COLO829 (cell line): ENCODE results near the gene HOXB6.

ENCODE experiments used
- DNase-seq: peaks from one replicate; pipeline ENCODE4 v3.0.0; 2012; ENCODE audit warnings: low spot score

HOXB6 gene

DNA sequence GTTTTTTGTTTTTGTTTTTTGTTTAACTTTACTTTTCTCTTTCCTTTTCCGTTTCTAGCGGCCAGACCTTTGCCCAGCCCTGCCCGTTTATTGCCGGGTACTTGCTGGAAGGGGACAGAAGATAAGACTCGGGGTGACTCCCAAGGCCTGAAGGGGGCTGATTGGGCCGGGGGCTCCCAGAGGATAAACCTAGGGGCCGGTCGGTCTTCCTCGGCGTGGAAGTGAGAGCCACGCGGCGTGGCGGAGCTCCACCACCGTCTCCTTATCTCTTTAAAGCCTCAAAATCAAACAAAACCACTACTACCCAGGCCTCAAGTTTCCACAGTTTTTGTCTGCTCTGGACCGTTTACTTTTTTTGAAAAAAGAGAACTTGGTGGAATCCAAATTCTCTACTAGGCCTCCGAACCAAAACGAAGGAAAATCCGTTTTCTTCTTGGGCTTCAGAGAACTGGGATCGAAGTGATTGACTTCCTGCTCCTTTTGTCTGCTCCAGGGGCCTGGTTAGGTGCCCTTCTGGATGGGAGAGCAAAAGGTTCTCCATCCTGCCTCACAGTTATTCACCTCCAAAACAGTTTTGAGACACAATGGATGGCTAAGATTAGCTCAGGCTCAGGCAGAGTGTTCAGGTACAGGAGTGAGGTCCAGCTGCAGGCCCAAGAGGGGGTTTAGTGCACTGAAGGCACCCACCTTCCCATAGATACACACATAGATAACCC lies 29.9 kb upstream of the HOXB6 start:
- no peak for DNase-seq

DNA sequence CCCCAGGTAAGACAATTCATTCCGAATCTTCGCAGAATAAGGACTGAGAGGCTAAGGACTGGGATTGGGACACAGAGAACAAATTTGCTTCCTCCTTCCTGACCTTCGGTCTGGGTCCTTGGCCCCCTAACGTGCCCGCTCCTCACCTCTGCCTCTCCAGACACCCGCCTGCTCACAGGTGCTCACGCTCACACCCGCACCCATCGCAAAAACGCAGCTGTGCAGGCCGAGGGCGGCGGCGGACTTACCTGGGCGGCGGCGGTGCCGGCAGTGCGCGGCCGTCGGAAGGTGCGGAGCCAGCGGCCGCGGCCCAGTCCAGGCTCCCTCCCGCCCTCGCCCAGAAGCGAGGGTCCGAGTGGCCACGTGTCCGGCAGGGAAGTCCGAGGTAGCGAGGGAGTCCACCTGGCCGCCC lies 28.5 kb upstream of the HOXB6 start:
- DNase-seq = no peak

DNA sequence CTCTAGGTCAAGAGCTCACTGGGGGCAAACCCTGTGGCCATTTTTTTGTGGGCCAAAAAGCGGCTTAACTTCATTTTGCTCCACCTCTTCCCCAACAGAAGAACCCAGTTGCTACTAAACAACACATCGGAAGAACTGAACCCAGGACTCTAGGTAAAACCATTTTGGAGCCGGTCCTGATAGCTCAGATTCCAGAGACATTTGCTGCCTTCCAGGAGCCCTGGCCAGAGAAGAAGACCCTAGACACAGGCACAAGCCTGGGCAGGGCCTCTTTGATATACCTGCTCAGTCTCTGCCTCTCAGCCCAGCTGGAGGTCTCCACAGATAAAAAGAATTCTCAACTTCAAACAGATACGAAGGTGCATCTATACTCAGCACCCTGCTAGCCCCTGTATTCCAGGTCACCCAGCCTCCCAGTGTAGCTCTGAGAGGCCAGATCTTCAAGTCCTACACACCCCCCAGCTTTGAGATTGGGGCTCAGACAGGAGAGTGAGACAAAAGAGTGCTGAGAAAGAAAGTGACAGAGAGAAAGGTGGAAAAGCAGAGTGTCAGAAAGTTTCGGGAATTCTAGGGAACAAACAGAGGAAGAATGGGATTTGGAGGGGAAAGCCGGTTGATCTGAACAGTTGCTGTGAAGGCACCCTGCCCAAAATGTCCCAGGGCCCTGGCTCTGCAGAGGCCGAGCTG lies 27.9 kb upstream of the HOXB6 start:
- DNase-seq = no peak

DNA sequence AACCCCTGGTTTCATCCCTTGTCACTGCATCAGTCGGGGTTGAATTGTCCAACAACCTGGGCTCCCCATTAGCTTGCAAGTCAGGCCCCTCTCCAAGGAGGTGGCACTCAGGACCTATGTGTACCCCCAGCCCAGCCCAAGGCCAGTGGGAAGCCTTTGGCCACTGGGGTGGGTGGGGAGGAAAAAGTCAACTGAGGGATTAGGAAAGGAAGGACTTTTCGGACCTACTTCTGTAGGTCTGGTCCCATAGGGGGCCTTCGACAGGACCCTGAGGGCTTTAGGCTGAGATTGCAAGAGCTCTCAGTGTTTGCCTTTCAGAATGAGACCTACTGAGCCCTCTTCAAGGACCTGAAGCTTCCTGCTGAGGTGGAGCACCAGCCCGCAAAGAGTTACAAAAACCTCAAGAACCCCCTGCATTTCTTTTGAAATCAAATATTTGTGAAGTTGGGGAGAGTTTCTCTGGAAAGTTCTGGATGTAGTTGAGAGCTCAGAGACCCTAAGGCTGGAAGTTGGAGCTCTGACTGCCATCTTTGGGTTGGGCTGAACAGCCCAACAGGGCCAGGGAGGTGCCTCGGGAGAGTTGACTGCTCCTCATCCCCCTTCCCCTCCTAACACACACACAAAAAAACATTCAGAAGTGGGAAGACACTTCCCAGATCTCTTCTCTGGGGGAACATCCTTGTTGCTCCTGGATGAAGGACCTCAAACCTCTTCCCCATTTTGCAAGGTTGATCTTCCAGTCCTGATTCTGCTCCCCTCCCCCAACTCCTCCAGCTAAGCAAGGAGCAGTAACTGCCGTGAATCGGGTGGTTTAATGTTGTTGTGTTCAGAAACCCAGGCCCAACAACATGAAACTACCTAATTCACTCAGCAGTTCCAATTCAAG lies 27.1 kb upstream of the HOXB6 start:
- no peak for DNase-seq

DNA sequence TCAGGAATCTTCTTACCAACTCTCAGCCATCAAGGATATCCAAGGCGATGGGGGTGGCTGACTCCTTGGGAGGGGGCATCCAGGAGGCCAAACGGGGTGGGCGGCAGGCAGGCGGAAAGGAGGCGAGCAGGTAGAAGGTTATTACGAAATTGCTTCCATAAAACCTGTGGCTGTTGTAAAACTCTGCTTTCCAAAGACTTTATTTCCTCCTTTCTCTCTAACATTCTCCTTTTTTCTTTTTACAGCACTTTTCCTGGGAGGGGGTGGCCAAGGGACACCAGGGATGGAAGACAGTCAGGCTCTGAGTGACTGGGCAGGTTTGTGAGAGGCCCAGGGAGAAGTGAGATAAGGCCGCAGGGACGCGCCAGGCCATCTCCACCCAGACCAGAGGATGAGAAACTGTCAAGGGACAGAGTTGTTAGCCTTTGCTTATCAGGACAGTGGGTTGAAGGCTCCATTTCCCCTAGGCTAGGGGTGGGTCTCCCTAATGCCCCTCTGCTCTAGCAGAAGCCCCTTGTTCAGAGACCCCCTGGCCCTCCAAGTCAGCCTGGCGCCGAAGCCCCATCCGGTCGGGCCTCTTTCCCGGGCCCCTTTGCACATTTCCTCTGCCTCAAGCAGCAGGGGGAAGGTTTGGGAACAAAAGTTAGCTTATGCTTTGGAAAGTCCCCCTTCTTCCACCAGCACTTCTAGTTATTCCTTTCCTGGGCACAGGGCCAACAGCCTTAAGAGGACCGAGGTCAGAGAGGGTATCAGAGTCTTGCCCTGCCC lies 26.3 kb upstream of the HOXB6 start:
- DNase-seq = no peak

DNA sequence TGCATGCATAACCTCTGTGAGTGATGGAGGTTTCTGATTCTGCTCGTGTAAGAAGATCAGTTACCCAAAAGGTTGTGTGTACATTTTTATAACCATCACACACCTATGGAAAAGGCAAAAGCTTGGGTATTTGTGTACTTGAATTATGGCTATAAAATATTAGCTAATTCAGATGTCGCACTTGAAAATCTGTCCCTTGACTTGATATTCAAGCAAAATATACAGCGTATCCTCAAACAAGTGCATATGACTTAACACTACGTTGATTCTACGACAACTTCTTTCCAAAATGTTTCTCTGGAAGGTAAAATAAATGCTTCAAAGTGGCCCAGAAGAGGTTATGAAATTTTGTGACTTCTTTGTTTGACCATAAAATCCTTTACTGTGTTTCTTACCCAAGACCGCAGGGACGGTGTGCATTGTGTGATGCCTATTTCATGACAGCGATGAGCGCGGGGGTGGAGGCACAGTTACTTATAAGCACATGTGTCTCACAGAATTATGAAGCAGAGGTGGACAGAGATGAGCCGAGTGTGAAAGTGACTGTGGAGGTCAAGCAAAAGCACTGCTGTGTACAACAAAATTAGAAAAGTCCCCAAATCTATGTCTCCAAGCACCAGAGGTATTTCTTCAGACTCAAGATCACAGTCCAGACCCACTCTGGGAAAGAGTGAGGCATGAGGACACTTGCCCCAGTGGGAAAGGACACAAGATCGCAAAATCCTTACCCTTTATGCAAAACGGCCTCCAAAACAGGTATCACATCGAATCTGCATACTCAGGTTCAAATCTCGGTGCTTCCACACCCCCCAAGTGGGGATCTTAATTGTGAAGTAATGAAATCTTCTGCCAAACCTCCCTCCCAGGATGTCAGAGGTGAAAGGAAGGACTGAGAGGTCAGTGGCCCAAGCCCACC lies 25.5 kb upstream of the HOXB6 start:
- no peak for DNase-seq

DNA sequence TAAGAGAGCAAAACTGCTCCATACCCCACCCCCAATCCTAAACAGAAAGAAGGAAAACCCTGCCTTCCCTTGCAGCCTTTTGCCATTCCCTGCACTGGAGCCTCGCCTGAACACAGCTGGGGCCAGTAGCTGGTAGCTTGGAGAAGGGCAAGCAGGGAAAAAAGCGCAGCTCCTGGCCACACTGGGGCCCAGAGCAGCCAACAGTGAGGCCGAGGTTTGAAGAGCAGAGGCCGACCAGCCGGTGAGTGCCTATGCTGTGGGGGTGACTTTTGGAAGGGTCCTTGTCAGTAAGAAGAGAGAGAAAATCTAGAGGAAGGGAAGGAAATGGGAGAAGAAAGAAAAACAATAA lies 24.6 kb upstream of the HOXB6 start:
- DNase-seq = no peak

DNA sequence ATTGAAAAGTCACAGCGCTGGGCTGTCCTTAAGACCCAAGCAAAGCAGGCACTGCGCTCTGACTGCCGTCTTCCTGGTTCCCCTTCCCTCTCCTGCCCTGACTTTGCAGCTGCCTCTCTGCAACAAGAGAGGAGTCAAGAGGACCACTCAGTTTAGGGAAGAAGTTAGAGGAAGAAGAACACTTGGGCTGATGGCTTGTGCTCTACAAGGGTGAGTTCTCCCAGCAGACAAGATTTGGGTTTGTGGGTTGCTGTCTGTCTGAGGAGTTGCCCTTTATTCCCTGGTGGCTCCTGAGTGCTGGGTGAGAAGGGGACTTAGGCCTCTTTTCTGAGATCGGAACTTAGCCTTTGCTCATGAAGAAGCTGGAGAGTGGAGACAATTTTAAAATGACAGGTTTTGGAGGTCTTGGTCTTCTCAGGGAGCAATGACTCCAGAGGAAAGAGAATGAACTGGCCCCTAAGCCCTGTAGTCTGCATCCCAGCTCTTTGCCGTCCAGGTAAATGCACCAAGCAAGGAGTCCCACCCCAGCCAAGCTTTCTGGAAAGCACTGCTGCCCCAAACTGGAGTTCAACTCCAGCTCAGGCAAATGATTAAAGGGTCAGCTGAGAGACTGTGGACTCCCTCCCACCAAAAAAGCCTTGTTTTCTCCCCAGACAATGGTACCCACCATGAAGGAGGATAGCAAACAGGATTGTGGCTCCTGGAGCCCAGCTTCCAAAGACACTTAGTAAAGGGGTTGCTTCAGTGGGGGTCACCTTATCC lies 24.0 kb upstream of the HOXB6 start:
- no peak for DNase-seq

DNA sequence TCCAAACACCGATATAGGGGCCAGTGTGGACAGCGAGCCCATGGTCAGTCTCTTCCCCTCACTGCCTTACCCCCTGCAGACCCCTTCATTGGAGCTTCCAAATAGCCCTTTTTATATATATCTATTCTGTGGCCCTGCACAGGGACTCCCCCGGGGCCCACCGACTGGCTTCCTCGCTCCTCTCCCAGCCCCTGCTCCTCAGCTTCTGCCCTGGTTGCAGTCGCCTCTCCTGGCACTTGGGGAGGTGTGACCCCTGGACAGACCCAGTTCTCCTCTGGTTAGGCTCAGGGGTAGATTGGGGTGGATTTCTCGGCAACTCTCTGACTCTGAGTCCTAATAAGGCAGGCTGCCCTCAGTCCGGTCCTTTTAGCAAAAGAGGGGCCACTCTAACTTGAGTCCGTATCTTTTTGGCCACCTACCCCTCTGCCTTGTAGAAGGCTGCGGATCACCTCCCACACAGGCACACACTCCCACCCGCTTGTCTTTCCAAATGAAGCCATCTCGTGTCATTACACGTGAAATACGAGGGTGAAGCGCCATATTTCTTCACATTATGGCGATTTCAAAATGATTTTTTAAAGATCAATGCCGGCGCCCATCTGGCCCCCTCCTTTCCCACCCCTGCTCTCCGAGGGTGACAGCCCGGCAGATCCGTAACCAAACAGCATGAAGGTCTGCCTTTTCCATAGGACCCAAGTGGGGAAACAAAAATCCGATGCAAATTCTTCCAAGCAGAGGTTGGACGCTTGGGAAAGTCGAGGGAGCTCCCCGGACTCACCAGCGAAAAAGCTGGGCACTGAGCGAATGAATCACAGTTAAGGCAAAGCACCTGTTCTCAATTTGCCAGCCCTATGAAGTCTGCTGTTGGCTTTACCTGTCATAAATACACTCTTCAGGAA lies 23.1 kb upstream of the HOXB6 start:
- DNase-seq = no peak

DNA sequence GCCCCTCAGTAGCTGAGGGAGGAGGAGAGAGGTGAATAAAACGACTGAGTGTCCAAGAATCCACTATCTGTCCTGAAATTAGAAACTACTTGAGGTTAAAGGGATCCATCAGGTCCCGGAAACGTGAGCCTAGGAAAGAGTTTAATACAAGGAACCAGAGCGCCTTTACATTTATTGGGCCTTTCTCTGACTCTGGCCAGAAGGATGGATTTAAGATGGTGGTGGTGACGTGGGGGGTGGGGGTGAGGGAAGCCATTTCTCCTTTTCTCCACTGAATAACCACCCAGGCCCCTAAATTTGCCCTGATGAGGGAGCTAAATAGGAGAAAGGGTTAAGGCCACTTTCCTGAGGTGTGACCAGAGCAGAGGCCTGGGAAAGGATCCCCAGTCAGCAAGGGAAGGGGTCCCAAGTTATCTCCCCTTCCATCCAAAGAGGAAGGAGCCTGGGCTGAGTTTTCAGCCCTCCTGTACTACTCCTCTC lies 22.4 kb upstream of the HOXB6 start:
- no peak for DNase-seq

DNA sequence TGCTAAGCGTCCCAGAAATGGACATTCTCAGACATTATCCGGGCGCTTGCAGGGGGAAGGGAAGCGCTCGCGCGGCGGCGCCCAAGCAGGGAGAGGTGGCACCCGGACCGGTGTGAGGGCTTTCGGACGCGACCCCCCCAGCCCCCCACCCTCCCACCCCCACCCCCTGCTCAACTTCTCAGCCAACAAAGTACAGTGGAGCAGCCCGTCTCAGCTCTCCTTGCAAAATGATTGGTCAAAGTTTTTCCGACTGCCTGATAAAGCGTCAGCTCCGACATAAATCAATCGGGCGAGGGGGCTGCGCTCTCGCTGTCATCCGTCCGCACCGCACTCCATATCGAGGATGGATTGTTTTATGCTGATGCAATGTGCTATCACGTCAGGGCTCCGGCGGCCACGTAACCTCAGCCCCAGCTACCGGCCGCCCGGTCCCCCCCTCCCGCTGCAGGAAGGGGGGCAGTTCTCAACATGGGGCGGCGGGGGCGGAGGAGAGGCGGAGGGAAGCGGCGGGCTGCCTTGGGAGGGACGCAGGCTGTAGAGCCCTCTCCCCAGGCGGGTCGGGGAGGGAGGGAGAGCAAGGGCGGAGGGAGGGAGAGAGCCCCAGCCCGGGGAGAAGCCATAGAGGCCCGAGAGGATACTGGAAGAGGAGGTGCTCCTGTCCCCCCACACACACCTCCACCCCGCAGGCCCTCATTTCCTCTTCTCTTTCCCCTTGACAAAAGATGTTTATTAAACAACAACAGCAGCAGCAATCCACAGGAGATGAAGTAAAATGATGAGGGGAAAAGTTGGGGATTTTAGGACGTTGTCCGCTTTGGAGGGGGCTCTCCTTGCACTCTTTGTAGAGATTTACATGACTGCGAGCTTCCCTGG lies 21.7 kb upstream of the HOXB6 start, which contains the start of gene HOXB9:
HOXB9 (minus strand) TSS at position 114 of the 873 bp plus-strand sequence; CDS start at position 25, 89 bp downstream.
- DNase-seq = no peak

DNA sequence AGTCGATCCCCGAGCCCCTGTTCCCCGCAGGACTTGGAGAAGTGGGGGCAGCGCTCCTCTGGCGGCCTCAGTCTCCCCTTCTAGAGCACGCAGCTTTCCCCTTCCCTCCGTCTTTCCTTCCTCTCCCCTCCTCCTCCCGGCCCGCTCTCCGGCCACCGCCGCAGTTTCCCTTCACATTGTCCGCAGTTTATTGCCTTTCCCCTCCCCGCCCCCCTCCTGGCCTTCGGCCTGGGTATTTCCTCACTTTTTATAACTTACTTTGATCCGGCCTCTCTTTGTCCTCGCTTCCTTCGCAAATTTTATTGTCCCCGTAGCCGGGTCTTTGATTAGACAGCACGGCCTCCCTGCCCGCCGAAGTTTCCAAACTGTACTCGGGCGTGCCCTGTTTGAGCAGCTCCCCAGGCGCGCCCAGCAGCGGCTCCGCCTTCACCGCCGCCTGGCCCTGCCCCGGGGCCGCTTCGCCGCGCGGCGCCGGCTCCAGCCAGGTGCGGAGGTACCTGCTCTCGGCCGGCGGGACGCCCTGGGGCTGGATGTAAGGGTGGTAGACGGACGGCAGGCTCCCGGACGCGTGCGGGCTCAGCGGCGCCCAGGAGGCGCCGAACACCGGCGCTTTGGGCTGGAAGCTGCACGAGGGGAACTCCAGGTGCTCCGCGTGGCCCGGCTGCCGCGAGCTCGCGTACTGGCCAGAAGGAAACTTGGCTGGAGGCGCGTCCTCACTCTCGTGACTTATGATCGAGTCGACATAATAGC lies 20.9 kb upstream of the HOXB6 start:
- DNase-seq = no peak

DNA sequence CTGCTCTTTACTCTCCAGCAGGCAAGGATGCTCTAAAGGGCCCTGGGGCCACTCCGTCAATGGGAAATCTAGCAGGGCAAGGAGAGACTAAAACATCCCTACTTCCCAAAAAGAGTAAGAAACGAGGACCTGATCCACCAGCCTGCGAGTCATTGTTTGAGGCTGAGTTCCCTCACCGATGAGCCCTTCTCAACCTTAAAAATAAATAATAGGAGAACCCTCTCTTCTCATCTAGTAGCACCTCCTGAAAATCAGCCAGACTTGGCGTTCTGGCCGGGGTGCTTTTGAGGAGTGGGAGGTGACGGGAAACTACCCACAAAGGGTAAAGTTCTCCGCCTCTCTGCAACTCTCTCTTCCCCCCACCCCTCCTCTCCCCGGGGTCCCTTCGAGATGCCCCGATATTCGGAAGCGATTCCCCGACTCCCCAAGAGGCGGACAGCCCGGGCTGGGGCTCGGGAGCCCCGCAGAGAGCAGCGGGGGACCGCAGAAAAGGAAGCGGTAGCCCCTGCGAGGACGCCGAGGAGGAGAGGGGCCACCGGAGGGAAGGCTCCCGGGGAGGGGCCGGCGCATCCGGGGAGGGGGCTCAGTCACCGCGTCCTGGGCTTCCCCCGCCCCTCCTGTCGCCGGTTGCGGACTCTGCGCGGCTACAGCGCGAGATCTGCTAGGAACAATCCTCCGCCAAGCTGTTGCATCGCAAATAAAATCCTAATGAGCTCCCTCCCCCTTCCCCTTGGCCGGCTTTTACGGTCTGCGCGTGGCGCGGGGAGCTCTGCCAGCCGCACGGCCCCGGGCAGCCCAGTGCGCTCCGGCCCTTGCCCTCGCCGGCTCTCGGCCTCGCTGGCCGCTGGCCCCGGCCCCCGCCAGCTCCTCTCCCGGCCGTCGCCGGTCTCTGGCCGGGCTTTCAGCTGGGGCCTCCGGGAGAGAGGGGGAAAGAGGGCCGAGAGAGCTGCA lies 20.0 kb upstream of the HOXB6 start:
- DNase-seq = no peak

DNA sequence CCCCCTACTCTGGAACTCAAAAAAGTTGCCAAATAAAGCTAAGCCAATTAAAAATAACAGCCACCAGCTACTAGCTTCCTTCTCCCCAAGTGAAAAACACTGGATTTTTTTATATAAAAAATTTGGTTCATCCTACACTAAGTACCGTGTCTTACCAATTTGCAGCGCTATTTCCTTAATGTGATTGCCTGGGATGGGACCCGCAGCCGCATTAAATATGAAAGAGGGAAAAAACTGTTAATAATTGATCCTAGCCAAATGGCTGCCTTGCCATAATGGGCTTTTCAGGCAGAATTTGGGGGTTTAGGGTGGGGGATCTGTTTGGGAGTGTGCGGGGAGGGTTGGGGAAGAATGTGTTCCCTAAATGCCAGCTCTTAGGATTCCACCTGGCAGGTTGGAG lies 19.3 kb upstream of the HOXB6 start:
- DNase-seq = no peak

DNA sequence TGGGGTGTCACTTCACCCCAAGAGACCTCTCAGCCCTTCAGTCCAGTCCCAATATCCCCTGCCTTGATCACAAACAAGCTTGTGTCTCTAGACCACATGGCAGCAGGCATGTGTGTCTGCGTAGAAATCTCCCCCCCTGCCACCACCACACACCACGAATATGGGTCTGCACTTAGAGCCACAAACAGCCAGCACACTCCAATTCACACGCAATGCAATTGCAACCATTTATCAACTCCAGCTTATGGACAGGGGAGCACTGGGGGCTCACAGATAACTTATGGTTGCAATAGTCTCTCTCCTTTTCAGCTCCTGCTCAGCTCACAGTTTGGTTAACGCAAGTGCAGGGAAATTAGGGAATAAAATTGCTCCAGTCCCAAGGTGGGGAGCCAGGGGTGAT lies 18.8 kb upstream of the HOXB6 start:
- DNase-seq = no peak

DNA sequence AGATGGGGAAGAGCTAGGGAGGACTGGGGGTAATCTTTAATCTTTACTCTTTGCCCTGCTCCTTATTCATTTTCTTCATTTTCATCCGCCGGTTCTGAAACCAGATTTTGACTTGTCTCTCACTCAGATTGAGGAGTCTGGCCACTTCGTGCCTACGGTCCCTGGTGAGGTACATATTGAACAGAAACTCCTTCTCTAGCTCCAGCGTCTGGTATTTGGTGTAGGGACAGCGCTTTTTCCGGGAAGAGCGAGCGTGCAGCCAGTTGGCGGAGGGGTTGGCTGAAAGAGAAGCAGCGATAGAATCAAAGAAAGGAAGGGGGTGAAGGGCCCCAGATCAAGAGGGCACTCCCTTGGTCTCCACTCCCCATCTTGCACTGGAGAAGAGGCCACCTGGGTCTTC lies 18.1 kb upstream of the HOXB6 start:
- no peak for DNase-seq
